Esophagus muscularis mucosa (tissue), 3 donors: ENCODE data around the gene TRIM63.

ENCODE experiments used
- CTCF ChIP-seq, 3 experiments: fragments of 200-600 bp in 2 of 3; fragments of 450-650 bp in 1 of 3; sonication (generic) in 2 of 3; IDR thresholded peaks; one replicate each; pipeline ENCODE4 v1.5.1; 2017 to 2019; ENCODE audit warnings: antibody characterized with exemption in 3 of 3, mild to moderate bottlenecking in 2 of 3, moderate library complexity in 1 of 3
- POLR2A ChIP-seq: fragments of 450-650 bp; IDR thresholded peaks from one replicate; pipeline ENCODE4 v1.6.1; 2017; ENCODE audit warnings: antibody characterized with exemption, moderate library complexity, mild to moderate bottlenecking, low read depth
- POLR2AphosphoS5 ChIP-seq, 2 donors: sonication (generic); formaldehyde crosslinking; IDR thresholded peaks; one replicate each; pipeline ENCODE4 v1.6.1; 2017; ENCODE audit warnings: antibody characterized with exemption in 2 of 2

- TF ChIP-seq POLR2A (no peak), CTCF (IDR thresholded peaks at IDR 0.05) (no peak), POLR2AphosphoS5 (IDR thresholded peaks at IDR 0.05) (no peak)
These were observed 2.9 kb downstream of the TRIM63 start for GRCh38 chr1:26064553-26064952.
